ENCODE data around the gene COL5A1. TPM values are rescaled to one million over a fixed set of nuclear protein-coding genes. Genes with fewer than 3 reads are reported as not detected.
A peak's percentile ranks its signal among the peaks of the same experiment; 100 is the strongest.

Gene COL5A1
- total RNA-seq, 4 donors from 2014 or later, result 1.6 to 2.8 (median 2.3) TPM

DNA sequence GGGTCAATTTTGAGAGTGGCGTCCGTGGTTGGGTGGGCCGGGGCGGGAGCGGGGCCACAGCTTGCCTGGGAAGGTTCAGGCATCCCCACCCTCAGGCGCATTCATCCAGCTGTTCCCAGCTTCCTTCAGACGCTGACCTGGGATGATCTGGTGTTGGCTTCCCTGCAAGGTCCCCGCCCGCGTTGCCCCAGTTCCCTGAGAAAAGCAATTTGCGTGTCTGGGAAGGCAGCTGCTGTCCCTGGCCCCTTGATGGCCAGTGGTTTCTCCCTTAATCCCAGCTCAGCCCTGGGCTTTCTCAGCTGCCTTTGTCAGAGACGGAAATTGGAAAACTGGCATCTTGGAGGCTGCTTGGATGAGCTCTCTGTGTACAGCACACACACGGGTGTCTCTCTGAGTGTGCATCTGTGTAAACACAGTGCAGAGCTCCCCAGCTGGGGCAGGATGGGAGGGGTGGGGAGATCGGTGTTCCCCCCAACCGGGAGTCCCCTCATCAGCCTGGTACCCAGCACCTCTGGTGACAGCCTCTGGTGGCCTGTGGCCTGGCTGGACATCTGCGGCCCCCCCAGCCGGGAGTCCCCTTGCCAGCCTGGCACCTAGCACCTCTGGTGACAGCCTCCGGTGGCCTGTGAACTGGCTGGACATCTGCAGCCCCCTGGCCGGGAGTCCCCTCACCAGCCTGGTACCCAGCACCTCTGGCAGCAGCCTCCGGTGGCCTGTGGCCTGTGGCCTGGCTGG, 94.0 kb downstream of the COL5A1 start:
- H3K4me1 ChIP-seq, result peaks cover 10 to 13% of the 10 kb centered on the region in 2 donors
- H3K9me3 ChIP-seq, result no peaks in the 10 kb centered on the region
- ATAC-seq, result peak; percentile 64 to 68
- in situ Hi-C loops (cut with MboI; ENCODE audit: low sequenced_read_pairs in 4 of 4), result loop anchor here in 2 of 4 donors (5.0 to 25.0 kb wide), 3 partner anchors 33 to 273 kb away; no protein-coding TSS in a partner anchor
- H3K27ac ChIP-seq, result peak overlapping the region; percentile 55 to 60 (median 56)
- no peak for TF ChIP-seq POLR2A (IDR thresholded peaks at IDR 0.05)
- TF ChIP-seq, protein P1, sequence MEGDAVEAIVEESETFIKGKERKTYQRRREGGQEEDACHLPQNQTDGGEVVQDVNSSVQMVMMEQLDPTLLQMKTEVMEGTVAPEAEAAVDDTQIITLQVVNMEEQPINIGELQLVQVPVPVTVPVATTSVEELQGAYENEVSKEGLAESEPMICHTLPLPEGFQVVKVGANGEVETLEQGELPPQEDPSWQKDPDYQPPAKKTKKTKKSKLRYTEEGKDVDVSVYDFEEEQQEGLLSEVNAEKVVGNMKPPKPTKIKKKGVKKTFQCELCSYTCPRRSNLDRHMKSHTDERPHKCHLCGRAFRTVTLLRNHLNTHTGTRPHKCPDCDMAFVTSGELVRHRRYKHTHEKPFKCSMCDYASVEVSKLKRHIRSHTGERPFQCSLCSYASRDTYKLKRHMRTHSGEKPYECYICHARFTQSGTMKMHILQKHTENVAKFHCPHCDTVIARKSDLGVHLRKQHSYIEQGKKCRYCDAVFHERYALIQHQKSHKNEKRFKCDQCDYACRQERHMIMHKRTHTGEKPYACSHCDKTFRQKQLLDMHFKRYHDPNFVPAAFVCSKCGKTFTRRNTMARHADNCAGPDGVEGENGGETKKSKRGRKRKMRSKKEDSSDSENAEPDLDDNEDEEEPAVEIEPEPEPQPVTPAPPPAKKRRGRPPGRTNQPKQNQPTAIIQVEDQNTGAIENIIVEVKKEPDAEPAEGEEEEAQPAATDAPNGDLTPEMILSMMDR (IDR thresholded peaks at IDR 0.05 in 4 of 5, conservative IDR thresholded peaks at IDR 0.05 in 1 of 5), result no peak
- peaks cover 9 to 32% (median 11%) of the 10 kb centered on the region in 3 donors for H3K27me3 ChIP-seq
- DNase-seq, result peak; percentile 57 to 77
- intact Hi-C loops (cut with DNase I; ENCODE audit: low total_unique reads), result loop anchor here (10.0 kb wide), 1 partner anchor 571 kb away; the partner anchor contains the start of gene RNU6ATAC
- no peaks in the 10 kb centered on the region for H3K36me3 ChIP-seq
- H3K4me3 ChIP-seq, result no peak overlapping the region

DNA sequence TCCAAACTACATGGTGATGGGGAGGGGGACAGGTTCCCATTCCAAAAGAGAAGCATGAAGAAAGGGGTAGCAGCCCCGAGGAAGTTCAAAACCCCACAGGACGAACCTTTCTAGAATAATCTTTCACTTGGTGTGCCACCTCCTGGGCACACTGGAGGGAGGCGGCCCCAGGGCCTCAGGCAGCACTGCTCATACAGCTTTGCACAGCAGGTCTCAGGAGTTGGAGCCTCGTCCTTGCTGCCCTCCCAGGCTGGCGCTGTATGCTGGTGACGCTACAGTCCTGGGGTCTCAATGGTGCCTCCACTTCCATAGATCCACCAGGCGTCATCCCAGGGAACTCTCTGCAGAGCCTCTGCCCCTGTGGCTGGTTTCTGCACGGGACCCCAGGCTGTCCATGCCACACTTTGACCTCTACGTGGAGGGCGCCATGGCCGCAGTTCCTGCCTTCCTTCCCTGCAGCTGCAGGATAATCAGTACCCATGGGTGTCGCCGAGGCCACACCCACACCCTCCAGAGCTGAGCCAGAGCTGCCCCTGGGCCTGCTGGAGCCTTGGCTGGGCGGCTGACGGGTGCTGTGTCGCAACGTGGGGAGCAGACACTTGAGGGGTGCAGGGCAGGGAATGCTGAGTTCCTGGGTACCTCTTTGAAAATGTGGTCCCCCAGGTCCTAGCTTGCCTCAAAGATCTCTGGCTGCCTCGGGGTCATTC, 95.3 kb downstream of the COL5A1 start:
- TF ChIP-seq, protein P1 (IDR thresholded peaks at IDR 0.05 in 4 of 5, conservative IDR thresholded peaks at IDR 0.05 in 1 of 5), result no peak
- TF ChIP-seq POLR2A (IDR thresholded peaks at IDR 0.05), result no peak
- no peak overlapping the region for H3K27ac ChIP-seq
- in situ Hi-C loops (cut with MboI; ENCODE audit: low sequenced_read_pairs in 4 of 4) (loop anchor here in 2 of 4 donors (5.0 to 25.0 kb wide), 3 partner anchors 35 to 275 kb away; no protein-coding TSS in a partner anchor), intact Hi-C loops (cut with DNase I; ENCODE audit: low total_unique reads) (loop anchor here (10.0 kb wide), 1 partner anchor 572 kb away; the partner anchor contains the start of gene RNU6ATAC)
- ATAC-seq, result no peak
- no peak overlapping the region for H3K4me3 ChIP-seq
- H3K9me3 ChIP-seq, result no peaks in the 10 kb centered on the region
- peaks cover 10 to 13% of the 10 kb centered on the region in 2 donors for H3K4me1 ChIP-seq
- H3K36me3 ChIP-seq, result no peaks in the 10 kb centered on the region
- H3K27me3 ChIP-seq, result peaks cover 4 to 19% (median 7%) of the 10 kb centered on the region in 3 donors
- DNase-seq, result no peak

DNA sequence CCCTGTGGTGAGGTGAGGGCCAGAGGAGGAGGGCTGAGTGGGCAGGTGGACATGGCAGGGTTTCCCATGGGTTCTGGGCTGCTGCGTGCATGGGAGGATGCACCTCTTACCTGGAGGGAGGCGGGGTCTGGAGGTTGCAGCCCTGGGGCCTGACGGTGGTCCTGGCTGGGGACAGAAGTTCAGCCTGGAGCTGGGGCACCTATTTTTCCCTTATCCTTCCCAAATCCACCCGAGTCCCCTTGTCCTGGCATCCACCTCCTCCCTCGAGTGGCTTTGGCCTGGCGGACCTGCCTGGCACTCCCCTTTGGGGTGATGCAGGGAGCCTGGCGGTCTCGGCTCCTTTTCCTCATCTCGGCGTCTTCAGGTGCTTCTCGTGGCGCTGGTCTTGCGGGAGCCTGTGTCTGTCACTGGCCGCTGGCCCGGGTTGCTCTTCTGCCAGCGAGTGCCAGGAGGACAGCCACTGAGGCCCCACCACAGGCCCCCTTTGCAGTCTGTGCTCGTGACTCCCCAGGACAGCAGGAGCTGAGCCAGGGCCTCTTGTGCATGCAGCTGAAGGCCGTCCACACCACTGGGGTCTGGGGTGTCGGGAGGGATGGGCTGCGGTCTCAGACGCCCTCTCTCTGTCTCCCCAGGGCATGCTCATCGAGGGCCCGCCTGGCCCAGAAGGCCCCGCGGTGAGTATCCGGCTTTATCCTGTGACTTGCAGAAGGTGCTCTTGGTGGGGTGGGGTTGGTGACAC, 96.4 kb downstream of the COL5A1 start:
- intact Hi-C loops (cut with DNase I; ENCODE audit: low total_unique reads), result loop anchor here (10.0 kb wide), 1 partner anchor 573 kb away; the partner anchor contains the start of gene RNU6ATAC
- TF ChIP-seq, protein P1 (IDR thresholded peaks at IDR 0.05 in 4 of 5, conservative IDR thresholded peaks at IDR 0.05 in 1 of 5), result no peak
- TF ChIP-seq POLR2A (IDR thresholded peaks at IDR 0.05), result no peak
- H3K4me3 ChIP-seq, result no peak overlapping the region
- H3K4me1 ChIP-seq, result peaks cover 10 to 13% of the 10 kb centered on the region in 2 donors
- ATAC-seq (no peak), DNase-seq (no peak)
- H3K27ac ChIP-seq, result no peak overlapping the region
- peaks cover 4 to 16% (median 7%) of the 10 kb centered on the region in 3 donors for H3K27me3 ChIP-seq
- H3K9me3 ChIP-seq, result no peaks in the 10 kb centered on the region
- in situ Hi-C loops (cut with MboI; ENCODE audit: low sequenced_read_pairs in 4 of 4), result loop anchor here in 2 of 4 donors (5.0 to 25.0 kb wide), 3 partner anchors 36 to 276 kb away; no protein-coding TSS in a partner anchor
- no peaks in the 10 kb centered on the region for H3K36me3 ChIP-seq
